Measurements from ENCODE around the gene ARL8A. TPM values are rescaled to one million over a fixed set of nuclear protein-coding genes. Genes with fewer than 3 reads are reported as not detected.

The ARL8A gene
- total RNA-seq, 1 experiment from 2014 or later = 45.6 TPM

GRCh38 chr1:202150187-202150586, 5.7 kb upstream of the ARL8A start:
- peaks cover 7 to 15% of the 10 kb centered on the region in 2 experiments; a peak in 3 of 4 replicates for H3K4me1 ChIP-seq (ENCODE audit: control insufficient read depth in 1 of 2, insufficient read depth in 2 of 2, low read length in 2 of 2)
- ChIA-PET POLR2A (no interaction called here), CTCF (no interaction called here), RAD21 (ENCODE audit: low non-redundant PET in 1 of 2, low total read pairs in 2 of 2, uncharacterized antibody in 2 of 2, unreplicated experiment in 2 of 2) (no interaction called here)
- BruUV-seq (replicated peaks) = no TSS peak
- H3K9ac ChIP-seq (ENCODE audit: low read length) = no peak overlapping the region
- no peaks in the 10 kb centered on the region for H3K9me2 ChIP-seq (ENCODE audit: insufficient read depth)
- H3K27me3 ChIP-seq (ENCODE audit: insufficient read depth, low read length) = no peaks in the 10 kb centered on the region
- no peaks in the 10 kb centered on the region for H3K36me3 ChIP-seq (ENCODE audit: control insufficient read depth in 1 of 2, insufficient read depth in 2 of 2, low read length in 2 of 2)
- H3K4me3 ChIP-seq (replicated peaks in 1 of 2; ENCODE audit: low read depth in 1 of 2, low read length in 2 of 2) = no peak overlapping the region
- no peak overlapping the region for H2AFZ ChIP-seq (ENCODE audit: low read depth, low read length, poor library complexity, severe bottlenecking)
- no peak overlapping the region for H3K4me2 ChIP-seq (ENCODE audit: low read length)
- intact Hi-C loops (cut with micrococcal nuclease) = no loop called here
- TF ChIP-seq SRF (IDR thresholded peaks at IDR 0.05; ENCODE audit: low read depth) (no peak), EZH2 (IDR thresholded peaks at IDR 0.05) (no peak), JUND (IDR thresholded peaks at IDR 0.05) (no peak), ZNF274 (IDR thresholded peaks at IDR 0.05; ENCODE audit: low read depth, low read length) (no peak), ZFX (IDR thresholded peaks at IDR 0.05) (no peak), POLR2AphosphoS5 (IDR thresholded peaks at IDR 0.05; ENCODE audit: low read depth, low read length) (no peak), YY1 (IDR thresholded peaks at IDR 0.05; ENCODE audit: extremely low read depth, insufficient replicate concordance, low read depth, low read length) (no peak), FOSL1 (IDR thresholded peaks at IDR 0.05; ENCODE audit: low read depth) (no peak), MAX (IDR thresholded peaks at IDR 0.05) (no peak), CEBPB (IDR thresholded peaks at IDR 0.05; ENCODE audit: low read depth) (no peak), EZH2phosphoT487 (IDR thresholded peaks at IDR 0.05; ENCODE audit: borderline replicate concordance) (no peak), EGR1 (IDR thresholded peaks at IDR 0.05; ENCODE audit: low read depth) (no peak), SP1 (IDR thresholded peaks at IDR 0.05; ENCODE audit: low read depth) (no peak), CBX3 (IDR thresholded peaks at IDR 0.05; ENCODE audit: low read depth) (no peak), TCF7L2 (IDR thresholded peaks at IDR 0.05; ENCODE audit: borderline replicate concordance, extremely low read depth, insufficient read depth, insufficient read length) (no peak)
- TF ChIP-seq, protein P1, sequence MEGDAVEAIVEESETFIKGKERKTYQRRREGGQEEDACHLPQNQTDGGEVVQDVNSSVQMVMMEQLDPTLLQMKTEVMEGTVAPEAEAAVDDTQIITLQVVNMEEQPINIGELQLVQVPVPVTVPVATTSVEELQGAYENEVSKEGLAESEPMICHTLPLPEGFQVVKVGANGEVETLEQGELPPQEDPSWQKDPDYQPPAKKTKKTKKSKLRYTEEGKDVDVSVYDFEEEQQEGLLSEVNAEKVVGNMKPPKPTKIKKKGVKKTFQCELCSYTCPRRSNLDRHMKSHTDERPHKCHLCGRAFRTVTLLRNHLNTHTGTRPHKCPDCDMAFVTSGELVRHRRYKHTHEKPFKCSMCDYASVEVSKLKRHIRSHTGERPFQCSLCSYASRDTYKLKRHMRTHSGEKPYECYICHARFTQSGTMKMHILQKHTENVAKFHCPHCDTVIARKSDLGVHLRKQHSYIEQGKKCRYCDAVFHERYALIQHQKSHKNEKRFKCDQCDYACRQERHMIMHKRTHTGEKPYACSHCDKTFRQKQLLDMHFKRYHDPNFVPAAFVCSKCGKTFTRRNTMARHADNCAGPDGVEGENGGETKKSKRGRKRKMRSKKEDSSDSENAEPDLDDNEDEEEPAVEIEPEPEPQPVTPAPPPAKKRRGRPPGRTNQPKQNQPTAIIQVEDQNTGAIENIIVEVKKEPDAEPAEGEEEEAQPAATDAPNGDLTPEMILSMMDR (IDR thresholded peaks at IDR 0.05 in 2 of 3, conservative IDR thresholded peaks at IDR 0.05 in 1 of 3; ENCODE audit: borderline replicate concordance in 1 of 3, insufficient read depth in 1 of 3, low read depth in 2 of 3, low read length in 2 of 3) = no peak
- no peaks in the 10 kb centered on the region for H3K9me3 ChIP-seq (ENCODE audit: control insufficient read depth in 1 of 2, insufficient read depth in 1 of 2, low read depth in 1 of 2, low read length in 2 of 2)
- DNase-seq (ENCODE audit: low read depth, low spot score) = no peak
- ATAC-seq = no peak
- no peaks in the 10 kb centered on the region for H4K20me1 ChIP-seq (ENCODE audit: insufficient read depth)
- no peaks in the 10 kb centered on the region for H3K79me2 ChIP-seq (ENCODE audit: insufficient read depth, low read length)
- no peak overlapping the region for H3K27ac ChIP-seq (ENCODE audit: low read depth, low read length)
